Lower lobe of right lung (tissue), 2 donors: ENCODE measurements around the gene MAX. TPM values are rescaled to one million over a fixed set of nuclear protein-coding genes. Genes with fewer than 3 reads are reported as not detected.

ENCODE experiments used
- ATAC-seq, 2 donors: fragments of 200-7000 bp; cut with Tn5 transposase; one replicate each; pipeline ENCODE4 v1.9.1; 2020 to 2022; ENCODE audit warnings: mild to moderate bottlenecking in 2 of 2, moderate library complexity in 2 of 2
- DNase-seq: peaks from one replicate; pipeline ENCODE4 v3.0.0-alpha.2; 2020
- H3K27ac ChIP-seq: fragments of 200-600 bp; one replicate; pipeline ENCODE4 v1.8.0; 2022
- H3K27me3 ChIP-seq: fragments of 200-600 bp; one replicate; pipeline ENCODE4 v1.8.0; 2022; ENCODE audit warnings: low read depth
- H3K36me3 ChIP-seq: fragments of 200-600 bp; one replicate; pipeline ENCODE4 v1.8.0; 2022; ENCODE audit warnings: mild to moderate bottlenecking
- H3K4me1 ChIP-seq: fragments of 200-600 bp; one replicate; pipeline ENCODE4 v1.8.0; 2022
- H3K4me3 ChIP-seq: fragments of 200-600 bp; one replicate; pipeline ENCODE4 v1.8.0; 2022; ENCODE audit warnings: mild to moderate bottlenecking
- H3K9me3 ChIP-seq: fragments of 200-600 bp; one replicate; pipeline ENCODE4 v1.8.0; 2022
- CTCF ChIP-seq: fragments of 200-600 bp; IDR thresholded peaks from one replicate; pipeline ENCODE4 v1.8.0; 2022; ENCODE audit warnings: antibody characterized with exemption, mild to moderate bottlenecking
- intact Hi-C: fragments of 100-400 bp; cut with DNase I; formaldehyde crosslinking; loops from one replicate; pipeline ENCODE4 v1.11.0; 2022
- total RNA-seq: library from RNA; stranded (reverse); fragmentation: NEBNext Ultra II Directional; extraction: Animal tissue kit (Norgen Biotek cat#: 25700); gene quantifications from one replicate; pipeline ENCODE4 v1.2.1, GENCODE V29; 2021
- donor health status: DM: no; HTN: yes; CAD: no; lungs with severe emphysema.

Gene MAX
- total RNA-seq, 1 donor from 2014 or later, result 105 TPM

GRCh38 chr14:65070471-65070976, 31.8 kb downstream of the MAX start:
- H3K27me3 ChIP-seq, result no peaks in the 10 kb centered on the region
- peak; percentile 77 for ATAC-seq
- peak; percentile 69 for DNase-seq
- no peak for TF ChIP-seq CTCF
- peaks cover 58% of the 10 kb centered on the region for H3K36me3 ChIP-seq
- intact Hi-C loops, result no loop called here
- H3K9me3 ChIP-seq, result no peaks in the 10 kb centered on the region
- no peak overlapping the region for H3K4me3 ChIP-seq
- H3K4me1 ChIP-seq, result peaks cover 38% of the 10 kb centered on the region
- H3K27ac ChIP-seq, result no peak overlapping the region

- no peak overlapping the region for H3K27ac ChIP-seq
- intact Hi-C loops, result no loop called here
- no peak for ATAC-seq
These were observed 32.4 kb downstream of the MAX start for GRCh38 chr14:65069874-65070413.

GRCh38 chr14:65065719-65066118, 36.6 kb downstream of the MAX start:
- DNase-seq, result no peak
- ATAC-seq, result no peak
- no peaks in the 10 kb centered on the region for H3K27me3 ChIP-seq
- H3K4me1 ChIP-seq, result peaks cover 14% of the 10 kb centered on the region
- no peak for TF ChIP-seq CTCF
- no peak overlapping the region for H3K4me3 ChIP-seq
- no peak overlapping the region for H3K27ac ChIP-seq
- H3K9me3 ChIP-seq, result no peaks in the 10 kb centered on the region
- intact Hi-C loops, result no loop called here
- peaks cover 80% of the 10 kb centered on the region for H3K36me3 ChIP-seq

More at GRCh38 chr14:65069874-65070413, 32.4 kb downstream of the MAX start:
- Histone ChIP-seq H3K27me3 (no peaks in the 10 kb centered on the region), H3K4me1 (peaks cover 32% of the 10 kb centered on the region), H3K4me3 (no peak overlapping the region), H3K9me3 (no peaks in the 10 kb centered on the region), H3K36me3 (peaks cover 58% of the 10 kb centered on the region)
- no peak for DNase-seq
- TF ChIP-seq CTCF, result no peak

GRCh38 chr14:65062096-65063075, 39.9 kb downstream of the MAX start:
- Histone ChIP-seq H3K27ac (no peak overlapping the region), H3K4me3 (no peak overlapping the region), H3K9me3 (no peaks in the 10 kb centered on the region), H3K27me3 (no peaks in the 10 kb centered on the region), H3K4me1 (no peaks in the 10 kb centered on the region), H3K36me3 (peaks cover 66% of the 10 kb centered on the region)
- intact Hi-C loops, result no loop called here
- no peak for DNase-seq
- TF ChIP-seq CTCF, result no peak
- no peak for ATAC-seq

GRCh38 chr14:65057695-65058094, 44.6 kb downstream of the MAX start:
- ATAC-seq (no peak), DNase-seq (no peak)
- no peaks in the 10 kb centered on the region for H3K4me1 ChIP-seq
- H3K27me3 ChIP-seq, result no peaks in the 10 kb centered on the region
- H3K27ac ChIP-seq, result no peak overlapping the region
- no peak overlapping the region for H3K4me3 ChIP-seq
- no peaks in the 10 kb centered on the region for H3K9me3 ChIP-seq
- intact Hi-C loops, result no loop called here
- no peak for TF ChIP-seq CTCF
- peaks cover 63% of the 10 kb centered on the region for H3K36me3 ChIP-seq
